Gastroesophageal sphincter (tissue), 4 donors: Measurements from ENCODE around the gene CUX1. TPM values are rescaled to one million over a fixed set of nuclear protein-coding genes. Genes with fewer than 3 reads are reported as not detected.

ENCODE experiments used
- ATAC-seq: fragments of 150-250 bp; one replicate; pipeline ENCODE4 v1.9.1; 2016; ENCODE audit warnings: mild to moderate bottlenecking, moderate library complexity
- H3K27ac ChIP-seq, 4 donors: fragments of 200-600 bp; sonication (generic) in 3 of 4; 1 replicate in 3 of 4; 2 replicates in 1 of 4; pipeline ENCODE4 v1.5.1; 2016 to 2019
- H3K27me3 ChIP-seq: fragments of 200-600 bp; sonication (generic); one replicate; pipeline ENCODE4 v1.5.1; 2019
- H3K36me3 ChIP-seq, 2 donors: fragments of 200-600 bp; sonication (generic); one replicate each; pipeline ENCODE4 v1.5.1; 2019; ENCODE audit warnings: control low read depth in 1 of 2
- H3K4me1 ChIP-seq, 3 donors: fragments of 200-600 bp; sonication (generic); 1 replicate in 2 of 3; 2 replicates in 1 of 3; pipeline ENCODE4 v1.5.1; 2016 to 2019; ENCODE audit warnings: control low read depth in 2 of 3
- H3K4me3 ChIP-seq, 2 donors: fragments of 200-600 bp; sonication (generic); one replicate each; pipeline ENCODE4 v1.5.1; 2019; ENCODE audit warnings: mild to moderate bottlenecking in 1 of 2, moderate library complexity in 1 of 2
- H3K9me3 ChIP-seq, 3 donors: fragments of 200-600 bp; sonication (generic); one replicate each; pipeline ENCODE4 v1.5.1; 2017 to 2019; ENCODE audit warnings: control low read depth in 2 of 3
- EP300 ChIP-seq: sonication (generic); formaldehyde crosslinking; IDR thresholded peaks from one replicate; pipeline ENCODE4 v1.6.1; 2017; ENCODE audit warnings: antibody characterized with exemption, mild to moderate bottlenecking
- POLR2A ChIP-seq, 2 donors: fragments of 450-650 bp; IDR thresholded peaks; one replicate each; pipeline ENCODE4 v1.6.1; 2017; ENCODE audit warnings: antibody characterized with exemption in 2 of 2, mild to moderate bottlenecking in 2 of 2, moderate library complexity in 1 of 2
- POLR2AphosphoS5 ChIP-seq: sonication (generic); formaldehyde crosslinking; IDR thresholded peaks from one replicate; pipeline ENCODE4 v1.6.1; 2017; ENCODE audit warnings: antibody characterized with exemption
- WGBS, 2 donors: methylation state at CpG; one replicate each; pipeline ENCODE4 v1.1.5; 2018; ENCODE audit warnings: low coverage in 1 of 2; 5-methylcytosine and 5-hydroxymethylcytosine counted together
- total RNA-seq, 4 donors: library from RNA; depleted of rRNA; stranded (reverse); fragments of >200 nt; gene quantifications; one replicate each; pipeline ENCODE4 v1.1.0, GENCODE V29; 2016
- TF ChIP-seq, protein P1 (sequence below), 4 experiments: fragments of 200-600 bp in 2 of 4; fragments of 450-650 bp in 2 of 4; sonication (generic) in 1 of 4; IDR thresholded peaks; one replicate each; pipeline ENCODE4 v1.5.1; 2017 to 2019; ENCODE audit warnings: antibody characterized with exemption in 4 of 4, mild to moderate bottlenecking in 2 of 4, moderate library complexity in 2 of 4

CUX1 gene
- total RNA-seq, 4 donors from 2014 or later: 84.4 to 134 (median 110) TPM

DNA sequence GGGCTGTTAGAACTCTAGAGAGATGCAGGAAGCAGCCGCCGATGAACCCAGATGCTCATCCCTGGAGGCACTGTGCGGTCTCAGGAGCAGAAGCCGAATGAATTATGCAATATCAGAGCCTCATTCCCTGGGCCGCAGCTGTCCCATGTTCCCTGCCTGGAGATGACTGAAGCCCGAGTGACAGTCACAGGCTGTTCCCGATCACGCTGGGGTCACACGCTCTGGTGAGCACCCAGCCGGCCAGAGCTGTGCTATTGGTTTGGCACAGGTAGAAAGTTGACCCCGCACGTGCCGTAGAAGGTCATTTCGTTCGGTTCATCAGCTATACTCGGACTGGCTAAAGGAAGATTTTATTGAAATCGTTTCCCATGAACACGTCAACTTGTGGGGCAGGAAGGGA, 328.7 kb downstream of the CUX1 start:
- no peak for TF ChIP-seq POLR2A (IDR thresholded peaks at IDR 0.05)
- no peak for TF ChIP-seq POLR2AphosphoS5
- no peak for TF ChIP-seq EP300
- TF ChIP-seq, protein P1, sequence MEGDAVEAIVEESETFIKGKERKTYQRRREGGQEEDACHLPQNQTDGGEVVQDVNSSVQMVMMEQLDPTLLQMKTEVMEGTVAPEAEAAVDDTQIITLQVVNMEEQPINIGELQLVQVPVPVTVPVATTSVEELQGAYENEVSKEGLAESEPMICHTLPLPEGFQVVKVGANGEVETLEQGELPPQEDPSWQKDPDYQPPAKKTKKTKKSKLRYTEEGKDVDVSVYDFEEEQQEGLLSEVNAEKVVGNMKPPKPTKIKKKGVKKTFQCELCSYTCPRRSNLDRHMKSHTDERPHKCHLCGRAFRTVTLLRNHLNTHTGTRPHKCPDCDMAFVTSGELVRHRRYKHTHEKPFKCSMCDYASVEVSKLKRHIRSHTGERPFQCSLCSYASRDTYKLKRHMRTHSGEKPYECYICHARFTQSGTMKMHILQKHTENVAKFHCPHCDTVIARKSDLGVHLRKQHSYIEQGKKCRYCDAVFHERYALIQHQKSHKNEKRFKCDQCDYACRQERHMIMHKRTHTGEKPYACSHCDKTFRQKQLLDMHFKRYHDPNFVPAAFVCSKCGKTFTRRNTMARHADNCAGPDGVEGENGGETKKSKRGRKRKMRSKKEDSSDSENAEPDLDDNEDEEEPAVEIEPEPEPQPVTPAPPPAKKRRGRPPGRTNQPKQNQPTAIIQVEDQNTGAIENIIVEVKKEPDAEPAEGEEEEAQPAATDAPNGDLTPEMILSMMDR (IDR thresholded peaks at IDR 0.05): no peak
- no peak for ATAC-seq
- no peak overlapping the region for H3K4me3 ChIP-seq
- WGBS, 2 donors: 80 to 93% methylated on average over 1 to 11 of the region's 18 CpGs
- no peaks in the 10 kb centered on the region for H3K9me3 ChIP-seq
- H3K4me1 ChIP-seq: no peaks in the 10 kb centered on the region
- H3K36me3 ChIP-seq: peaks cover 0 to 17% of the 10 kb centered on the region in 2 donors
- no peaks in the 10 kb centered on the region for H3K27me3 ChIP-seq
- no peak overlapping the region for H3K27ac ChIP-seq

DNA sequence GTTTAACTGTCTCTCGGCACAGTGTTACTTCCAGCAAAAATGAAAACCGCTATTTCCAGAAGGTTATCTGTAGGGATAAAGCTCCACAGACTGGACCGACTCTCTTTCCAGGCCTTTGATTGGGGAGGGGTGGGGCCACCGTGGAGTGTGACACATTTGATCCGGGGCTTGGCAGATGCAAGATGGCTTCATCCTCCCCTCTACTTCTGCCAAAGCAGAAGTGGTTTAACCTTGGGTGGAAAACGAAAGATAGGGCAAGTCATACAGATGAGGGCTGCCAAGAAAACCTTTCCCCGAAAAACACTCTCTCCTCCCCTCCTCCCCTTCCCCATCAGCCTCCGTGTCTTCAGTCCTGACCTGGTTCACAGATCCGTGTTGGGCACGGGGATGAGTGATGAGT, 329.6 kb downstream of the CUX1 start:
- no peaks in the 10 kb centered on the region for H3K9me3 ChIP-seq
- no peak overlapping the region for H3K4me3 ChIP-seq
- H3K27ac ChIP-seq: no peak overlapping the region
- WGBS, 2 donors: 25 to 34% methylated on average over 4 to 9 of the region's 10 CpGs
- peak; percentile 39 for ATAC-seq
- H3K36me3 ChIP-seq: peaks cover 0 to 16% of the 10 kb centered on the region in 2 donors
- TF ChIP-seq, protein P1 (IDR thresholded peaks at IDR 0.05): no peak
- peak; percentile 31 for TF ChIP-seq POLR2AphosphoS5
- no peaks in the 10 kb centered on the region for H3K4me1 ChIP-seq
- no peaks in the 10 kb centered on the region for H3K27me3 ChIP-seq

DNA sequence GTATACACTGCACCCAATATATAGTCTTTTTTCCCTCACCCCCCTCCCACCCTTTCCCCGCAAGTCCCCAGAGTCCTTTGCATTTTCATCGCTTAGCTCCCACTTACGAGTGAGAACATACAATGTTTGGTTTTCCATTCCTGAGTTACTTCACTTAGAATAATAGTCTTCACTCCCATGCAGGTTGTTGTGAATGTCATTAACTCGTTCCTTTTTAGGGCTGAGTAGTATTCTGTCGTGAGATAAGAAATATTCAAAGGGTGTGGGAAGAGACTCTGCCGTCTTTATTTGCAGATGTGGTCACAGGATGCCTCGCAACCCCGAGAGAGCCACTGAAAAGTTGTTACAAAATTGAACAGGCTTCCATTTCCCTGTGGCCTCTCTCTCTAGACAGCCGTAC, 331.4 kb downstream of the CUX1 start:
- 97 to 98% methylated on average over 6 to 9 of the region's 9 CpGs for WGBS, 2 donors
- H3K27me3 ChIP-seq: no peaks in the 10 kb centered on the region
- H3K27ac ChIP-seq: no peak overlapping the region
- ATAC-seq: no peak
- peaks cover 0 to 8% of the 10 kb centered on the region in 2 donors for H3K36me3 ChIP-seq
- peaks cover 0 to 15% (median 4%) of the 10 kb centered on the region in 3 donors for H3K4me1 ChIP-seq
- TF ChIP-seq, protein P1 (IDR thresholded peaks at IDR 0.05): no peak
- TF ChIP-seq POLR2AphosphoS5 (no peak), POLR2A (IDR thresholded peaks at IDR 0.05) (no peak), EP300 (no peak)
- no peaks in the 10 kb centered on the region for H3K9me3 ChIP-seq
- no peak overlapping the region for H3K4me3 ChIP-seq

DNA sequence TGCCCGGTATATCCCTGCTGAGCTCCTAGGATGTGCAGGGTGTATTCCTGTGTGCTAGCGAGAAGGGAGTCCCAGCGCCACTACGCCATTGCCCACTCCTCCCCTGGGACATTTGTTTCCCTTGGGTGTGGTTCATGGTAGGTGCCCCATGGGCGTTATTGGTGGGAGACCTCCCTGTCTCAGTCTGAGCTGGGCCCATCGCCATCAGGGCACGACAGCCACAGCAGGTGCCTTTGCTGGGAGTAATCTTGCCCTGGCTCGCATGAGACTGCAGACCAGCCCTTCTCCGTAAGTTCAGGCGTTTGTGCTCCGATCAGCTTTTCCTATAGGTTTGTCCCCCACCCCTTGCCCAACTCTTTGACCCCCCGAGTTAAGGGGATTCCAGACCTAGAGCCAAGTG, 332.0 kb downstream of the CUX1 start:
- WGBS, 2 donors: no CpG with 5 or more reads among the region's 12 CpGs
- TF ChIP-seq EP300: no peak
- no peak for TF ChIP-seq POLR2A (IDR thresholded peaks at IDR 0.05)
- TF ChIP-seq POLR2AphosphoS5: no peak
- TF ChIP-seq, protein P1 (IDR thresholded peaks at IDR 0.05): no peak

DNA sequence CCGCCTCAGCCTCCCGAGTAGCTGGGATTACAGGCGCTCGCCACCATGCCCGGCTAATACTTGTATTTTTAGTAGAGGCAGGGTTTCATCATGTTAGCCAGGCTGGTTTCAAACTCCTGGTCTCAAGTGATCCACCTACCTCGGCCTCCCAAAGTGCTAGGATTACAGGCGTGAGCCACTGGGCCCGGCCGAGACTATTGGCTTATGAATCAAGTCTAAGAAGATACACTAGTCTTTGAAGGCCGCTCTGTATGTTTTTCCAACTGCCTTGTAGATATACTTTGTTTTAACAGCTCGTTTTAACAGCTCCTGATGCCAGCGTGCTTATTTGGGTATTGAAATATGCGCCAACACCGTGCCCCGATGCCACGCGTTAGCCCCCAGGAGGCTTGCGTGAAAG, 332.8 kb downstream of the CUX1 start:
- Histone ChIP-seq H3K27me3 (no peaks in the 10 kb centered on the region), H3K9me3 (no peaks in the 10 kb centered on the region), H3K4me3 (no peak overlapping the region), H3K27ac (no peak overlapping the region), H3K36me3 (peaks cover 0 to 7% of the 10 kb centered on the region in 2 donors), H3K4me1 (peaks cover 0 to 16% (median 4%) of the 10 kb centered on the region in 3 donors)
- no peak for ATAC-seq
- no peak for TF ChIP-seq EP300
- TF ChIP-seq, protein P1 (IDR thresholded peaks at IDR 0.05): no peak
- TF ChIP-seq POLR2A (IDR thresholded peaks at IDR 0.05): no peak
- TF ChIP-seq POLR2AphosphoS5: no peak
- 87 to 92% methylated on average over 12 to 13 of the region's 18 CpGs for WGBS, 2 donors

More for the DNA sequence above, 332.0 kb downstream of the CUX1 start:
- H3K27ac ChIP-seq: no peak overlapping the region
- H3K36me3 ChIP-seq: peaks cover 0 to 7% of the 10 kb centered on the region in 2 donors
- H3K9me3 ChIP-seq: no peaks in the 10 kb centered on the region
- H3K27me3 ChIP-seq: no peaks in the 10 kb centered on the region
- peaks cover 0 to 16% (median 4%) of the 10 kb centered on the region in 3 donors for H3K4me1 ChIP-seq
- ATAC-seq: no peak
- no peak overlapping the region for H3K4me3 ChIP-seq
